GM10847 (cell line): ENCODE results near the gene PTH2.

Experiments used
- POLR2A ChIP-seq: IDR thresholded peaks from 2 replicates; pipeline ENCODE4 v1.6.1; 2011; ENCODE audit not compliant: insufficient read length; ENCODE audit errors: extremely low read depth

Gene PTH2, protein sequence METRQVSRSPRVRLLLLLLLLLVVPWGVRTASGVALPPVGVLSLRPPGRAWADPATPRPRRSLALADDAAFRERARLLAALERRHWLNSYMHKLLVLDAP

DNA sequence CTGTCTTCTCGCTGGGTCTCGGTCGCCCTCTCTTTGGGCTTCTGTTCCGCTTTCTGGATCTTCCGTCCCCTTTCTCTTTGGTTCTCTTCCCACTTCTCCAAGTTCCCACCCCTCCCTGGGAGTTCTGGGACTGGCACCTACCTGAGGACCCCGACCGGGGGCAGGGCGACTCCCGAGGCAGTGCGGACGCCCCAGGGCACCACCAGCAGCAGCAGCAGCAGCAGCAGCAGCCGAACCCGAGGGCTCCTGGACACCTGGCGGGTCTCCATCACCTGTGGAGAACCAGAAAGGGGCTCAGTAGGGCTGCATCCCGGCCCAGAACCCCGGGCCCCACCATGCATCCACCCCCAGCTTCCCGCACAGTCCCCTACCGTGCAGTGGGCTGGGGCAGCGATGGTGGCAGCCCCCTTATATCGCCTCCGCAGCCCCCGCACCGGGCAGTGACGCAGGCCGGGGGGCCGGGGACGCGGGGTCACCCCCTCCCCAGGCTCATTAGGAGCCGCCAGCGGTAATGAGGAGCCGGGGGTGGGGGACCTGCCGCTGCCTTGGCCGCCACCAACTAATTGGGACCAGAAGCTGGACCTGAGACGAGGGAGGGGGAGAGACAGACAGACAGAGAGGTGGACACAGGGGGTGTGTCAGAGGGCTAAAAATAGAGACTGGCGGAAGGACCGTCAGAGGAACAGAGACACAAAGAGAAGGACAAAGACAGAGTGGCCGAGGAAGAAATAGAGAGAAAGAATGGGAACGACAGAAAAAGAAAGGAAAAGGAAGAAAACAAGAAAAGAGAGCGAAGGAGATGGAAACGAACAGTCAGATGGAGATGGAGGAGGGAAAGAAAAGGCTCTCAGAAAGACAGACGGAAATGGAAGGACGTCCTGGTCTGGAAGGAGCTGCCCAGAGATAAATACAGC lies at the start of gene PTH2:
PTH2 (minus strand) TSS at position 371 of the 914 bp plus-strand sequence; CDS start at position 269, 102 bp downstream.
- no peak for TF ChIP-seq POLR2A

DNA sequence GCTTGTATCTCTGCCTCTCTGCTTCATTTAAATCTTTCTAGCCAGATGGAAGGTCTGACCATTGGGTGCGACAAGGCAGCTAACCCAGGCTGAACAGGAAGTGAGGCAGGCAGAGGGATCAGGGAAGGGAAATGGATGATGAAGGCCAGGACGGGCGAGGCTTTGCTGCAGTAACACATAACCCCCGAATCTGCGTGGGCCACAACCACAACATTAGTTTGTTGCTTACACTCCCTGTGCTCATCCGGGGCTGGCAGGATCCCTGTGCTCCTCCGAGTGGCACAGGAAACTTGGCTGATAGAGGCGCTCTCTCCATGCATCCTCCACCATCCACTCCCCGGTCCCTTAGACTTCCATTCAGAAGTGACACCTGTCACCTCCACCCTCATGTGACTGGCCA lies 49.7 kb upstream of the PTH2 start:
- no peak for TF ChIP-seq POLR2A

DNA sequence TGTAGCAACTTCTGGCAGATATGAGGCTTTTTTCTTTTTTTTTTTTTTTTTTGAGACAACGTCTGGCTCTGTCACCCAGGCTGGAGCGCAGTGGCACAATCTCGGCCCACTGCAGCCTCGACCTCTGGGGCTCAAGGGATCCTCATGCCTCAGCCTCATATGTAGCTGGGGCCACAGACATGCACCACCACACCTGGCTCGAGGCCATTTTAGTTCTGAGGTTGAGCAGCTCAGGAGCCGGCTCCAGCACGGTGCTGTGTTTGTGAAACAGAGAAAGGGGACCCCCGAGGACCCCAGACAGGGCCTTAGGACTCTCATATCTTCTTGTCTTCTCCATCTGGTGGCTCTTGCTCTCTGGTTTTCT lies 47.4 kb upstream of the PTH2 start:
- no peak for TF ChIP-seq POLR2A

DNA sequence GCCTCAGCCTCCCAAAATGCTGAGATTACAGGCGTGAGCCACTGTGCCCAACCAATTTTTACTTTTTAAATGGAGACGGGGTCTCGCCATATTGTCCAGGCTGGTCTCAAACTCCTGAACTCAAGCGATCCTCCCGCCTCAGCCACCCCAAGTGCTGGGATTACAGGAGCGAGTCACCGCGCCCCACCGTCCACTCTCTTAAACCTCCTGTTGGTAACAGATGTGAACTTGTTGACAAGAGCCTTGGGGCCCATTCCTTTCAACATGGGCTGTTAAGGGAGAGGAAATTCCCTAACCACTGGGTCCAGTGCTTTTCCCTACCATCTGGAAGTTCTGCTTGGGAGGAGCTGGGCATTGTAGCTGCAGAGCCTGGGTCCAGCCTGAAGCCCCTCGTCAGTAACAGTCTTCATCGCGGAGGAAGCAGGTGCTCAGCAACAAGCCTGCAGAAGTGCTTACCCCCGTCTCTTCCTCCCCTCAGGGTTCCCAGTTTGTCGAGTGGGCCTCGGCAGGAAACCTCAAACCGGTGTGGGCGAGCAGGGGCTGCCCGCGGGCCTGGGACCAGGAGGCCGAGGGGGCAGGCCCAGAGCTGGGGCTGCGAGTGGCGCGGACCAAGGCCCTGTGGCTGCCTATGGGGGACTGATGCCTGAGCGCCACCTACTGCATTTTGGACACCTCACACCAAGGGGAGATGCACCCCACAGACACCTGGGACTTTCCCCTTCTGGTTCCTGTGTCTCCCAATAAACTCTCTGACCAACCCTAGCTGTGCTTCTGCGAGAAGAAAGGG lies 46.8 kb upstream of the PTH2 start:
- TF ChIP-seq POLR2A: no peak

DNA sequence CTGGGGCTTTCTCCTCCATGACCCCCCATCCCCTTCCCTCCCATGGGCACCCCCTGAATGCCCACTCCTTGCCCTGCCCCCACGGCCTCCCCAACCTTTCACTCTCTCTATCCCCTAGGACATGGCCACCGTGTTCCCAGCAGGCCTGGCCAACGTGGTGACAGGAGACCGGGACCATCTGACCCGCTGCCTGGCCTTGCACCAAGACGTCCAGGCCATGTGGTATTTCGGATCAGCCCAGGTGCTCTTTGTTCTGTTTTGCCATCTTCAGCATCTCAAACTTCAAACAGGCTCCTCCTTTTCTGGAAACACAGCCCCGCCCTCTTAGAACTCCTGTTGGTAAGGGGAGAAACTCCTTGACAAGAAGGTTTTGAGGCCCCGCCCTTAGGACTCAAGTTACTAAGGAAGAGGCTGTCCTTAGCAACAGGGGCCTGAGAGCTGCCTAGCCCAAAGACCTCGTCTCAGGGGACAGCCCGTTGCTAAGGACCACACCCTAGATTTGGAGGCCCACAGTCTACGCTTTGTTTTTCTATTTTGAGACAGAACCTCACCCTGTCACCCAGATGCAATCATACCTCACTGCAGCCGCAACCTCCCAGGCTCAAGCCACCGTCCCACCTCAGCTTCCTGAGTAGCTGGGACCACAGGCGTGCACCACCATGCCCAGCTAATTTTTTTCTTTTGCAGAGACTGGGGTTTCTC lies 45.7 kb upstream of the PTH2 start:
- no peak for TF ChIP-seq POLR2A

DNA sequence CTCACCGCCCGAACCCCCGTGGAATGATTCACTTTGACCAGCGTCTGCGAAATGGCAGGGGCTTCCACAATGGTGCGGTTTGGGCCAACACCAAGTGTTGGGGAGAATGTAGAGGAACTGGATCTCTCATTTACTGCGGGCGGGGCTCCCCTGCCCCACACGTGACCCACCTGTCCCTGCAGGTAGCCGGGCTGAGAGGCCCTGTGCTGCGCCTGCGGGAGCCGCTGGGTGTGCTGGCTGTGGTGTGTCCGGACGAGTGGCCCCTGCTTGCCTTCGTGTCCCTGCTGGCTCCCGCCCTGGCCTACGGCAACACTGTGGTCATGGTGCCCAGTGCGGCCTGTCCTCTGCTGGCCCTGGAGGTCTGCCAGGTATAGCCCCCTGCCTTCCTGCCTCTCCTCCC lies 45.0 kb upstream of the PTH2 start:
- no peak for TF ChIP-seq POLR2A

DNA sequence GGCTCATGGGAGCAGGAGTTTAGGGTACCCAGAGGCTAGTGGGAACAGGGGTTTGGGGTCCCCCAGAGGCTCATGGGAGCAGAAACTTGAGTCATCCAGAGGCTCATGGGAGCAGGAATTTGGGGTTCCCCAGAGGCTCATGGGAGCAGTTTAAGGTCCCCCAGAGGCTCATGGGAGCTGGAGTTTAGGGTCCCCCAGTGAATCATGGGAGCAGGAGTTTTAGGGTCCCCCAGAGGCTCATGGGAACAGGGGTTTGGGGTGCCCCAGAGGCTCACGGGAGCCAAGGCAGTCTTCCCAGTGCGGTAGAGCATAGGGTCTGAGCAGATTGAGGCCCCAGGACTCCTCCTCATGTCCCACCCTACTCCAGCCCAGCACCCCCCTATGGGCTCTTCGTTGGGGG lies 42.1 kb upstream of the PTH2 start:
- no peak for TF ChIP-seq POLR2A

DNA sequence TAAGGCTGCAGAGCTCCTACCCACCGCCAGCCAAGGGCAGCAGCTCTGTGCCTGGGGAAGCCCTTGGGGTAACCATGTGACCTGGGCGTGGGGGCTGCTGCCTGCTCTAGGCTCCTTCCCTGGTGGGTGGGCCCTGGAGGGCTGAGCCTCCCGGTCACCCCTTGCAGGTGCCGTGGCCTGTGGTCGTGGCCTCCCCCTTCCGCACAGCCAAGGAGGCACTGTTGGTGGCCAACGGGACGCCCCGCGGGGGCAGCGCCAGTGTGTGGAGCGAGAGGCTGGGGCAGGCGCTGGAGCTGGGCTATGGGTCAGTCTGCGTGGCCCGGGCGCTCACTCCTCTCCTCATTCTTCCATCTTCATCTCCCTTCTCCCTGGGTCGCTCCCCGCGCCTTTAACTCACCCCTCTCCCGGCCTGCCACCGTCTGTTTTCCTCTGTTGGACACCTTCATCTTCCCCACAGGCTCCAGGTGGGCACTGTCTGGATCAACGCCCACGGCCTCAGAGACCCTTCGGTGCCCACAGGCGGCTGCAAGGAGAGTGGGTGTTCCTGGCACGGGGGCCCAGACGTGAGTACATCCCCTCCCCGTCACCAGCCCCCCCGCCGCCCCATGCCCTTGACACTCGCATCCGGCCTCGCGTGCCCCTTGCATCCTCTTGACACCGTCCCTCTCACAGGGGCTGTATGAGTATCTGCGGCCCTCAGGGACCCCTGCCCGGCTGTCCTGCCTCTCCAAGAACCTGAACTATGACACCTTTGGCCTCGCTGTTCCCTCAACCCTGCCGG lies 40.9 kb upstream of the PTH2 start:
- TF ChIP-seq POLR2A: no peak

DNA sequence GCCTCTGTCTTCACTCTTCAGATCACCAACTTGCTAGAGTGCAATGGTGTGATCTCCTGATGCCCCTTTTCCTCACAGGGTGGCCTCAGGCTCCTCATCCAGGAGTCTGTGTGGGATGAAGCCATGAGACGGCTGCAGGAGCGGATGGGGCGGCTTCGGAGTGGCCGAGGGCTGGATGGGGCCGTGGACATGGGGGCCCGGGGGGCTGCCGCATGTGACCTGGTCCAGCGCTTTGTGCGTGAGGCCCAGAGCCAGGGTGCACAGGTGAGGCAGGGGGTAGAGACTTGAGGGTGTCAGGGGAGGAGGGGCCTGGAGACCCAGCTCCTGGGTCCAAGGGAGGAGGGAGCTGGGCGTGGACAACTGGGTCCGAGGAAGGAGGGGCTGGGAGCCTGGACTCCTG lies 39.3 kb upstream of the PTH2 start:
- TF ChIP-seq POLR2A: no peak

DNA sequence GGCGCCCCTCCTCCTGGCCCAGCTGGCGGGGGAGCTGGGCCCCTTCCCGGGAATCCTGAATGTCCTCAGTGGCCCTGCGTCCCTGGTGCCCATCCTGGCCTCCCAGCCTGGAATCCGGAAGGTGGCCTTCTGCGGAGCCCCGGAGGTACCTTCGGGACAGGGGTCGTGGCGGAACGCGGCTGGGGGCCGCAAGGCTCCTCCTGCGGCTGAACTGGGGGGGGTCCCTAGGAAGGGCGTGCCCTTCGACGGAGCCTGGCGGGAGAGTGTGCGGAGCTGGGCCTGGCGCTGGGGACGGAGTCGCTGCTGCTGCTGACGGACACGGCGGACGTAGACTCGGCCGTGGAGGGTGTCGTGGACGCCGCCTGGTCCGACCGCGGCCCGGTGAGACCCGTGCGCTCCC lies 38.4 kb upstream of the PTH2 start:
- no peak for TF ChIP-seq POLR2A

DNA sequence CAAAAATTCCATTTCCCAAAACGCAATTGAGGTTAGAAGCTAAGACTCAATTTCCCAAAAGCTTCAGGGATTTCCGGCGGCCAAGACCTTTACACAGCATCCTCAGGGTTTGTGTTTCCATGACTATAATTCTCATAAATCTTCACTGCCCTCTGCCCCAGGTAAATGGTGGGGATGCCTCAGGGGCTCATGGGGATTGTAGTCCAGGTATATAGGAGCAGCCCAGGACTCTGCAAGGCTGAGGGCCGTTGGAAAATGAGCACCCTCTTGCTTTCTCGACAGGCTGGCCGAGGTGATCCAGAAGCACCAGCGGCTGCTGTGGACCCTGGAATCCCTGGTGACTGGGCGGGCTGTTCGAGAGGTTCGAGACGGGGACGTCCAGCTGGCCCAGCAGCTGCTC lies 36.1 kb upstream of the PTH2 start:
- TF ChIP-seq POLR2A: no peak

DNA sequence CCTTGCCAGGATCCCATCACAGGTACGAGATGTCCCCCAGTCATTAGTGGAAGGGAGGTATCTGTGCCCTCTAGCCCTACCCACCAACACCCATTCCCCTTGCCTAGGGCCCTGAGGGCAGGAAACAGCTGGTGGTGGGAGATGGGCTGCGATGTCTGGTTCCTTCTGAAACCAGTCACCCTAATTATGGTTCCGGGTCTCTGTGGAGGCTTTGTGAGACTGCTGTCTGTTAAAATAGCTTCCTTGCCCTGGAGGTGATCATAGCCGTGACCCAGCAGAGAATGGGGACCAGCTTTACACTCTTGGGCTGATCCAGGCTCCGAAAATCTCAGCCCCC lies 35.3 kb upstream of the PTH2 start:
- no peak for TF ChIP-seq POLR2A

DNA sequence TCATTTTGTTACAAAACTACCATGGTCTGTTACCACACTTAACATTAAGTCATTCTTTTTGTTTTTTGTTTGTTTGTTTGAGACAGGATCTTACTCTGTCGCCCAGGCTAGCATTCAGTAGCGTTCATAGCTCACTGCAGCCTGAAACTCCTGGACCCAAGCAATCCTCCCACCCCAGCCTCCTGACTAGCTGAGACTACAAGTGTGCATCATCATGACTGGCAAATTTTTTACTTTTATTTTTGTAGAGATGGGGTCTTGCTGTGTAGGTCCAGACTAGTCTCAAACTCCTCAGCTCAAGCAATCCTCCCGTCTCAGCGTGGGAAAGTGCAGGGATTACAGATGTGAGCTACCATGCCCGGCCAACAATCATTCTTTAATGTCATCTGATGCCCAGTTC lies 33.1 kb upstream of the PTH2 start:
- no peak for TF ChIP-seq POLR2A

DNA sequence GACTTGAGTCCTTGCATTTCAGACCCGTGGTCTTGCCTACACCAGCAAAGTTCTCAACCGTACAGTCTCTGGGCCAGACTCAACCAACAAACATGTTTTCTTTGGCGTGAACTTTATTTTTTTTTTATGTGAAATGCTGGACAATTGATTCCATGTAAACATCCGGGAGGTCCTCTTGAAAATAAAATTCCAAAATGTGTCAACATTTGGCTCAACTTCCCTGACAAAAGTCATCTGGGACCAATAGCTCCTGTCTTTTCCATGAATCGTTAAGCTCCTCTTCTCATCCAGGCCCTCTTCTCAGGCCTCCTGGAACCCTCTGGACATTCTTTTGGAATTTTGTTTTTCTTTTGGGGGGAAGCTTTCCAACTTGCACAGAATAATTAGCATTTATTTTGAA lies 32.5 kb upstream of the PTH2 start:
- TF ChIP-seq POLR2A: no peak

DNA sequence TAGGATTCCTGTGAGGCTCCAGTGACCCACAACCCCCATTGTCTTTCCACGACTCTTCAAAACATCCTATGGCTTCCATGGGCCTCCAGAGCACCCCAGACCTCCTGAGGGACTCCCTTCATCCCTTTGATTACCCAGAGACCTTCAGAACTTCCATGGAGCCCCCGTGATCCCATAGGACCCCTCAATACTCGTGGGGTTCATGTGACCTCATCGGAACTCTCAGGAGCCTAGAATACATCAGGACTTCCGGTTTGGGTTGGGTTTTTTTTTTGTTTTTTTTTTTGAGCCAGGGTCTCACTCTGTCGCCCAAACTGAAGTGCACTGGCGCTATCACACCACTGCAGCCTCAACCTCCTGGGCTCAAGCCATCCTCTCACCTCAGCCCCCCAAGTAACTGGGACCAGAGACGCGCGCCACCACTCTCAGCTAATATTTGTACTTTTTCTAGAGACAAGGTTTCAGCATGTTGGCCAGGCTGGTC lies 30.6 kb upstream of the PTH2 start:
- no peak for TF ChIP-seq POLR2A
